Muscle of arm (tissue), 12 donors: Measurements from ENCODE around the gene HSF2BP. TPM values are rescaled to one million over a fixed set of nuclear protein-coding genes. Genes with fewer than 3 reads are reported as not detected.
"Not testable (repeated sequence)": the region's sequence is repeated elsewhere in the genome, so short reads cannot be mapped to it uniquely, and the experiment has no call there.

ENCODE experiments used
- DNase-seq: peaks from one replicate; pipeline ENCODE4 v3.0.0-alpha.2; 2013
- polyA plus RNA-seq, 12 donors: library from polyadenylated mRNA; unstranded; fragments of 120-200 nt; gene quantifications; one replicate each; pipeline ENCODE4 v1.2.1, GENCODE V29; 2013; ENCODE audit not compliant: insufficient read length in 12 of 12

The HSF2BP gene
- polyA plus RNA-seq, 12 donors = 0.20 to 1.5 (median 0.77) TPM; not detected in 2

DNA sequence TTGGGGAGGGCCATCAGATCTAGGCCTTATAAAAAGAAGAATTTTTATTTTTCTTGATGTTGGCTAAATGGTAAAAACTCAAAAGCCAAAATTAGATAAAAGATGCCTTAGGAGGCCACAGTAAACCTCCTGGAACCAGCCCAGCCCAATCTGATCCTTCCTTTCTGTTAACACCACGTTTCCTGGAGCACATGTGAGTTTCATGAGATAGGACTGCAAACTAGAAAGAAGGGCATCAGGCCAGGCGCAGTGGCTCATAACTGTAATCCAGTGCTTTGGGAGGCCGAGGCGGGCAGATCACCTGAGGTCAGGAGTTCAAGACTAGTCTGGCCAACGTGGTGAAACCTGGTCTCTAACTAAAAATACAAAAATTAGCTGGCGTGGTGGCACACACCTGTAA, 6.7 kb downstream of the HSF2BP start:
- DNase-seq = no peak

DNA sequence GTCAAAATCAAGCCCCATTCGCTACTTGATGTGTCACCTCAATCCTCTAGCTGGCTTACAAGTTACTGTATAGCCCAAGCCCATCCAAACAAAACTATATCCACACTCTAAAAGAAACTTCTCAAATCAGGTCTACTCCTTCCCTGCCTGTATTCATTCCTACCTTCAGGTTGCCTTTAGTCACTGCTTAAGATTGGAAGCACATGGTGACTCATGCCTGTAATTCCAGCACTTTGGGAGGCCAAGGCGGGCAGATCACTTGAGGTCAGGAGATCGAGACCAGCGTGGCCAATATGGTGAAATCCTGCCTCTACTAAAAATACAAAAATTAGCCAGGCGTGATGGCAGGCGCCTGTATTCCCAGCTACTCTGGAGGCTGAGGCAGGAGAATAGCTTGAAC, 7.4 kb downstream of the HSF2BP start:
- DNase-seq = not testable (repeated sequence)

DNA sequence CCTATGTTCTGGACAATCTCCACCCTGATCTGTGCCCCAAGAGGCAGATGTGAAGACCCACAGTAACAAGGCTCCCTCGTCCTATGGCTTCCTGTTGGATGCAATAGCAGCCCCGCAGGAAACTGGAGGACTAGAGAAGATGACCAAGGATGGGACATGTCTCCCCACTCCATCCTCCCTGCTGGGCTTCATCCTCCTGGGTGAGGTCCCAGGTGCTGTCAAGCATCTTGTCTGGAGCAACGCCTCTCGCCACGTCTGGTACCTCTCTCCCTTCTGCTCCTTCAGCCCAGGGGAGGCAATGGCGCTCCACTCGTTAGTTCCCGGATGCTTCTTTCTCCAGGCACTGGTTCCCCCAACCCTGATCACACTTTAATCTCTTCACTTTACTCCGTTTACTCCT, 11.1 kb downstream of the HSF2BP start:
- no peak for DNase-seq

DNA sequence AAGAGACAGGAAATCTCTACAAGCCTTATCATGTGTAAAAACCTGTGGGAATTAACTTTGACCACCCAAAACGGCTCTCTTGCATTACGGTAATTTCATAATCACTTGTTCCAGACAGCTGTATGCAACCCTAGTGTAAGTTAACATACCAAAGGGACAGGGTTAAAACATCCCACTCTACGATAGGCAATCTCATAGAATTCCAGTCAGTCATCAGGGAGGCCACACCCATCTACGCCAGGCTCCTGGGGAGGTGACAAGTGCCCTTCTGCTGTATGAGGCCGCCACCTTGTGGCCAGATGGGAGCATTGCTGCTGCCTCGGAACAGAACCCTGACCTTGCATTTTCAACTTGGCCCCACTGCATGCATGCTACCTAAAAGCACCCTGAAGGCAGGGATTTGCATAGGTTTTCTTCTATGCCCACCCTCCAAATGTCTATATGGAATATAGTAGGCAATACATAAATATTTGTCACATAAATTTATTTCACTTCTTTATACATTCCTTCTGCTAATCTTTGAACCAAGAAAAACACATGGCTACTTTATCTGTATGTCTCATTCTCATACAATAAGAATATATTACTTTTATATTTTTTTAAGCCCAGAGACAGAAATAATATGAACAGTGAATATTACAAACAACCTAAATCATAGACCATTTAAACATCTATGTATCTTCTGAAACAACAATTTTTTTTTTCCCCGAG, 12.6 kb downstream of the HSF2BP start:
- peak; percentile 88 for DNase-seq

DNA sequence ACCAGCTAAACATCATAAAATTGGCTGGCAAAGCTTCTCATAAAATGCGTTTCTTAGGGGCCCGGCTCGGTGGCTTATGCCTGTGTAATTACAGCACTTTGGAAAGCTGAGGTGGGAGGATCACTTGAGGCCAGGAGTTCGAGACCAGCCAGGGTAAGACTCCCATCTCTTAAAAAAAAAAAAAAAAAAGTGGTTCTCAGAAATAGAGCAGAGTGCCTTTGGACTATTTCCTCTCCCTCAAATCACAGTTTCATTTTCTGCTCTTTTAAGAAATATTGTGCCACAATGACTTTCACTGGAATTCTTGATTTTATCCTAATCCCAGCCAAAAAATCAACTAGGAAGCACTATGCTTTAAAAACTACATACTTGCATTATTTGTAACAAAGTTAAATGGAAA, 13.3 kb downstream of the HSF2BP start:
- DNase-seq = no peak

DNA sequence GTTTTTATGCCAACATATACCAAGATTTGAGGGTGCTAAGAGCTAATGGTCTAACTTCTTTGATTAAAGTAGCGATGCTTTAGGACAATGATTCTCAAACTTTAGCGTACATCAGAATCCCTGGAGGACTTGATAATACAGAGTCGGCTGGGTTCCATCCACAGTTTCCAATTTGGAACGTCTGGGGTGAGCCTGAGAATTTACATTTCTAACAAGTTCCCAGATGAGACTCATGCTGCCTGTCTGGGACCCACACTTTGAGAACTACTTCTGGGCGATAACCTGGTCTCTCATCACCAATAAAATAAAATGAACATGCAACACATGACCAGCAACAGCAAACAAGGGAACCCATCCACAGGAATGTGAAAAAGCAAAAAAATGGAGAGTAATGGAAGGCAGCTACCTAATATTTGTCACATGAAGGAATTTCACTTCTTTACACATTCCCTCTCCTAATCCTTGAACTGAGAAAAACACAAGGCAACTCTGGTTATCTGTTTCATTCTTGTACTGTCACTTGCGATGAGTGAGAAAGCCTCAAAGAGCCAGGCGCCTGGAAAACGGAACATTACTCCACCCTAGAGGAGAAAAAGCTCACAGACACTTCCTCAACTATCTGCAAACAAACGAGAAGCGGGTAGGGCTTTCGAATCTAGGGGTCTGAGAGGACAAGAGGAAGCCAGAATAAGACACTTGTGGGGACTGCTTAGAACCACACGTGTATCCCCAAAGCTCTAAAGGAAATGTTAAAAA, 14.0 kb downstream of the HSF2BP start:
- peak; percentile 79 for DNase-seq

DNA sequence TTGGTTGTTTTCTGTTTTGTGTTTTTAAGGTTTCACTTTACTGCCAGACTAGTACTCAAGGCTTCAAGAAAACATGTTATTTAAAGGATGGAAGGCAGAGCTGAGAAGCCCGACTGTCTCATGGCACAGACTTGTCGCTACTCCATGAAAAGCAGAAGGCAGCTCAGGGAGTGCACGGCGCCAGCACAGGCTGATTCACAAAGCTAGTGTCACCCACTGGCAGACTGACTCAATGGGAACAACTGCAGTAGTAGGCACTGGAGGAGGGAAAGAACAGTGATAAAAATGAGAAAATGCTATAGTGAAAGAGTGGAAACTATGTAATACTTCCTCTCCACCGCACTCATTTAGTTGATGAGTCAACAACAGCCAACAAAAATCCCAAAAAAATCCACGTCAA, 14.7 kb downstream of the HSF2BP start:
- no peak for DNase-seq

DNA sequence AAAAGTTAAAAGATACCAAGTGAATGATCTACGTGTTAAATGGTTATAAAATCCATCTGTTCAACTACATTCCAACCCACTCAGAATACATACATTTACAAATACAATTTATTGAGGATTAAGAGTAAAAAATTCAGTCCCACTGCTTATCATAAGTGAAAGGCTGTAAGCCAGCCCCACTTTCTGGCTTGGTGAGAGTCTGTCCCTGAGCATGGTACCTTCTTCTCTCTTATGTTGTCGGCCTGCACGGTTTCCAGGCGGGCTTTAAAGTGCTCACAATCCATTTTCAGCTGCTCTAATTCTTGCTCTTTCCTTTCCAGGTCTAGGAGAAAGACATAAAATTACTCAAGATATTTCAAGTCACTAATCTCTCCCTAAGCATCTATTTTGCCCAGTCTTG, 15.2 kb downstream of the HSF2BP start:
- no peak for DNase-seq

DNA sequence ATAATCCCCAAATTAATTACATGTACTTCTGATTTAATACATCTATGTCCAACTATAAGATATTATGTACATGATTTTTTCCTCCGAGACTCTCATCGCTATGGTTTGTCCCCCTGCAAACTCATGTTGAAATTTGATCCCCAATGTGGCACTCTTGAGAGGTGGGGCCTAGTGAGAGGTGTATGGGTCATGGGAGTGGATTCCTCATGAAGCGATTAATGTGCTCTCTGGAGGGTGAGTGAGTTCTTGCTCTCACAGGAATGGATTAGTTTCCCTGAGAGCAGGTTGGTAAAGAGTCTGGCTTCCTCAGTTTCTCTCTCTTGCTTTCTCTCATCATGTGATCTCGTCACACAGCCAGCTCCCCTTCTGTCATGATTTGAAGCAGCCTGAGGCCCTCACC, 16.1 kb downstream of the HSF2BP start:
- DNase-seq = no peak

DNA sequence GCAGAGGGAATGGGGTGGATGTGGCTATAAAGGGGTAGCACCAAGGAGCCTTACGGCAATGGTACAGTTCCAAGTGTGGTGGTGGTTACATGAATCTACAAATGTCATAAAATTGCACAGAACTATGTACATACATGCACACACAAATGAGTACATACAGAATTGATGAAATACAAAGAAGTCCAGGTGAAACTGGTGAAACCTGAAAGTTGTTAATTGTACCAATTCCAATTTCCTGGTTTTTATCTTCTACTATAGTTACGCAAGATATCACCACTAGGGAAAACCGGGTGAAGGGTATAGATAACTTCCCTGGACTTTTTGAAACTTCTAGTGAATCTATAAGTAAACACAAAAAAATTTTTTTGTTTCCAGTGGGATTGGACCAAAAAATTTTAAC, 18.9 kb downstream of the HSF2BP start:
- no peak for DNase-seq

DNA sequence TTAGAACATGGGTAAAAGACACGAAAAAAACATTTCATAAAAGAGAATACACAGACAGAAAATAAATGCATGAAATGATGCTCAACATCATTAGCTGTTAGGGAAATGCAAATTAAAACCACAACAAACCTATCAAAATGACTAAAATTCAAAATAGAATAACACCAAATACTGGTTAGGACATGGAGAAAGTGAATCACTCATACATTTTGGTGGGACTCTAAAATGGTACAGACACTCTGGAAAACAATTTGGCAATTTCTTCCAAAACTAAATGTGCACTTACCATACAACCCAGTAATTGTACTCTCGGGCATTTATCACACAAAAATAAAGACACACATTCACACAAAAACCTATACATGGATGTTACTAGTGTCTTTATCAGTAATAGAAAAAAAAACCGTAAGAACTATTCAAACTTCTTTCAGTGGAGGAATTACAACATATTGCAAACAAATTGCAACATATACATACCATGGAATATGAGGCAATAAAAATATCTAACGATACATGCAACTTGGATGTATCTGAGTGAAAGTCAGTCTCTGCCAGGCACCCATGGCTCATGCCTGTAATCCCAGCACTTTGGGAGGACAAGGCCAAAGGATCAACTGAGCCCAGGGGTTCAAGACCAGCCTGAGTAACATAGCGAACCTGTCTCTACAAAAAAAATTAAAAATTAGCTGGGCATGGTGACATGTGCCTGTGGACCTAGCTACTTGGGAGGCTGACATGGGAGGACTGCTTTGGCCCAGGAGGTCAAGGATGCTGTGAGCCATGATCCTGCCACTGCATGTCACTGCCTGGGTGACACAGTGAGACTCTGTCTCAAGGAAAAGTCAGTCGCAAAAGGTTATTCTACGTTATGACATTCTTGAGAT, 19.6 kb downstream of the HSF2BP start:
- DNase-seq = no peak

DNA sequence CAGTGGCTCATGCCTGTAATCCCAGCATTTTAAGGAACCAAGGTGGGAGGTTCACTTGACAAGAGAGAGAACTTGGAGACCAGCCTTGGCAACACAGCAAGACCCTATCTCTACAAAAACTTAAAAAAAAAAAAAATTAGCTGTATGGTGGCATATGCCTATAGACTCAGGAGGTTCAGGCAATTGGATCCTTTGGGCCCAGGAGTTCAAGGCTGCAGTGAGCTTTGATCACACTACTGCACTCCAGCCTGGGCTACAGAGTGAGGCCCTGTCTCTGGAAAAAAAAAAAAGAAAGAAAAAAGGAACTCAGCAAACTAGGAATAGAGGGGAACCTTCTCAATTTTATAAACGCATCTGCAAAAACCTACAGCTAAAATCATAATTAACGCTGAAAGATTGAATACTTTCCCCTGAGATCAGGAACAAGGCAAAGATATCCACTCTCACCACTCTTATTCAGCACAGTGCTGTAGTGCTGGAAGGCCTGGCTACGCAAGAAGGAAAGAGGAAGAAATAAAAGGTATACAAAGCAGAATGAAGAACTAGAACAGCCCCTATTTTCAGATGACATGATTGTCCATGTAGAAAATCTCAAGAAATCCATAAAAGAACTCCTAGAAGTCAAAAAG, 21.6 kb downstream of the HSF2BP start:
- DNase-seq = no peak

DNA sequence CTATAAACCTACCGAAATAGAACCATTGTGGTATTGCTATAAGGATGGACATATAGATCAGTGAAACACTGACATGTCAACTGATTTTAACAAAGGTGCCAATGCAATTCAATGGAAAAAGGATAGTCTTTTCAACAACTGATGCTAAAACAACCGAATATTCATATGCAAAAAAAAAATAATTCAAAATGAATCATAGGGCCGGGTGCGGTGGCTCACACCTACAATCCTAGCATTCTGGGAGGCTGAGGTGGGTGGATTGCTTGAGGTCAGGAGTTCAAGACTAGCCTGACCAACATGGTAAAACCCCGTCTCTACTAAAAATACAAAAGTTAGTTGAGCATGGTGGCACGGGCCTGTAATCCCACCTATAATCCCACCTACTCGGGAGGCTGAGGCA, 23.9 kb downstream of the HSF2BP start:
- DNase-seq = no peak

DNA sequence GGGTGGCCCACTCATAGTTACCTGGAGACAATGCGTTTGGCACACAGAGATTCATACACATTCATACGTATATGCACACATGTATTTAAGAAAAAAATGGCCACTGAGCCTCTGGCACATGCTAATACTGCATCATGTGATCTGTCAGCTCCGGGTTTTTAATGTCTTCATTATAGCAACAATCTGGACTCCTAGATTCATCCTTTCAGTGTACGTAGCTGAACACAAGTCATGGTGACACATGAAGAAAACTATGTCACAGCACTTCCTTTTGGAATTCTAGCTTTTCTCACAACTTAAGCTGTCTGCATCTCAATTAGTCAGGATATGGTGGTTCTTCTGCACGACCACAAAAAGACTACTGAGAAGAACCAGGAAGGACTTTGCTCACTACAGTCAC, 24.7 kb downstream of the HSF2BP start:
- no peak for DNase-seq

DNA sequence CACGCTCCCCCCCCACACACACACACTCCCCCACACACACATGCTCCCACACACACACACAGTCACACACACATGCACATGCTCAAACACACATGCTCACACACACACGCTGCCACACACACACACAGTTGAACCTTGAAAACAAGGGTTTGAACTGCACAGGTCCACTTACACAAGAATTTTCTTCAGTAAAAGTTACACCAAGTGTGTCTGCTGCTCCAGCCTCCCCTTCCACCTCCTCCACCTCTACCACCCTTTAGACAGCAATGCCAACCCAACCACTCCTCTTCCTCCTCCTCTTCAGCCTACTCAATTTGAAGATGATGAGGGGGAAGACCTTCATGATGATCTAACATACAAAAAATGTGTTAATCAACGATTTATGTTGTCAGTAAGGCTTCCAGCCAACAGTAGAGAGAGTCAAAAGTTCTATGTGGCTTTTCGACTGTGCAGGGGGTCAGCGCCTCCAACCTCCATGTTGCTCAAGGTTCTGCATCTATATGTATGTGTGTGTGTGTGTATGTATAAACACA, 26.8 kb downstream of the HSF2BP start:
- DNase-seq = no peak

DNA sequence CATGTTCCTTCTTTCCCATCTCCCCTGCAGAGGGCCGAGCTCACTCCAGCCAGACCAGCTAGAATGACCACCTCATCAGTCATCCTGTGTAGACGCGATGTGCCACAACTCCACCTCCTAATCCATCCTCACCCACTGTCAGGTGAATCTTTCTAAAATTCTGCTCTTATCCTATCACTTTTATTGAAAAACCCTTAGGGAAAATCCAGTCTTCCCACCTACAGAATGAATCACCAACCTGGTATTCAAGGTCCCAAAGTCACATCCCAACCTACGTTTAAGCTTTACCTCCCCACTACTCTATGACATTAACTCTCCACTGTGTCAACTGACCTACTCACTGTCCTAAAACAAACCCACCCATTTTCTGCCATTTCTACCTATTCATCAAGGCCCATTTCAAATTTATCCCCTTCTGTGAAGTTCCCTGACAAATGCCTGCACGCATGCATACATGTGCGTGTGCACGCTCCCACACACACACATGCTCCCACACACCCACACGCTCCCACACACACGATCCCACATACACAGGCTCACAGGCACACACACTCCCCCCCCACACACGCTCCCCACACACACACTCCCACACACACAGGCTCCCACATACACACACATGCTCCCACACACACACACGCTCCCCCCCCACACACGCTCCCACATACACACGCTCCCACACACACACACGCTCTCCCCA, 27.7 kb downstream of the HSF2BP start:
- no peak for DNase-seq

DNA sequence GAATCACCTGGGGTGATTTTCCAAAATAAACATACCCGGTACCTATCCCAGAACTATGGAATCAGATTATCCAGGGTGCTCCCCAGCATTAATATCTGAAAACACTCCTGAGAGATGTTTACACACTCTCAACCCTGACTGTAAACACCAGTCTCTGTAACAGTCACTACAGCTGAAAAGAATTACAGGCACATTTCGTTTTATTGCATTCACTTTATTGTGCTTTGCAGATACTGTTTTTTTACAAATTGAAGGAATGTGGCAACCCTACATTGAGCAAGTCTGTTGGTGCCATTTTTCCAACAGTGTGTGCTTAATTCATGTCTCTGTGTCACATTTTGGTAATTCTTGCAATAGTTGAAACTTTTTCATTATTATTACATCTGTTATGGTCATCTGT, 31.8 kb downstream of the HSF2BP start:
- DNase-seq = no peak

DNA sequence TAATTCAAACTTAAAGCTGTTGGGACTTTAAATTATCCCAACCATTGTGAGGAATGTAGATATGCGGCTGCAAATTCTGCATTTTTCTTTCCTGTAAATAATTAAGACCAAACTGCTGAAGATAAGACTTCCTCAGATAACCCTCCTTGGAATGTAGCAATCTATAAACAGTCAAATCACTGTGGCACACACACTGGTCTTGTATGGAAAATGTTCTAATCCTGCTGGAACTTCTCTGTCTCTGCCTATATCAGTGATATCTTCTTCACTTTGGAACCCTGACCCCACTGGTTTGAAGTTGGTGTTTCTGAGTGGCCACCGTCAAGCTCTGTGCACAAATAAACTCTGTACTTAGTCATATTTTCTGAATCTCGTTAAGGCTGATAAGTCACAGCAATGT, 32.9 kb downstream of the HSF2BP start:
- DNase-seq = no peak

DNA sequence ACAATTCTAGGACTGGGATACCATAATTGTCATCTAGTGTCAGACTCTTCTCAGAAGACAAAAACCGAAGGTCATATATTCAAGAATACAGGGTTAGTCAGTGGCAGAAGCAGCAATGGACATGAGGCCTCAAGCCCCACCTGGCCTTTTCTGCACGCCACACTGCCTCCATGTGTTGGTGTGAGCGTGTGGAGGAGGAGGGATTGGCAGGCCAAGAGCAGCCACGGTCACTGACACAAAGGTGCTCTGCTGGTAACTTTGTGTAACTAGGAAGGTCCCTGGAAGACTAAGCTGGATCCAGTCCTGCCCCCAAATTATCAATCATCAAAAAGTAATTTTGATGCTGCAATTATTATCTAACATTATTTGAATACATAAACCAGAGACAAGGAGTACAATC, 34.9 kb downstream of the HSF2BP start:
- DNase-seq = no peak

DNA sequence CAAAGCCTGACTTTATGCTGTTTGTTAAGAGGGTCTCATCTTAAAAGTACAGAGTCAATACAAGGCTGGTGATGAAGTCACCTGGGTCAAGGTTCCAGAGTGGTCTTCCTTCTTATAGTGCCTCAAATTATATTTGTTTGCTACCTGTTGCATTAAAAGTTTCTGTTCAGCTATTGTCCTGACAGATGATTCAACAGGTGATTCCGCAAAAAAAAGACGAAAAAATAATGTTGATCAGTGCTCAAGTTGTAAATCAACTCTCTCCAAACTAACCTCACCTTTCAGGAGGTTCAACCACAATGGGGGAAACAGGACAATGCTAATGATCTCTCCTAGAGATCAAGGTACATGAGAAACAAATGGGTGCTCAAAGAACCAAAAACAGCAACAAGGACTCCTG, 35.7 kb downstream of the HSF2BP start:
- no peak for DNase-seq

DNA sequence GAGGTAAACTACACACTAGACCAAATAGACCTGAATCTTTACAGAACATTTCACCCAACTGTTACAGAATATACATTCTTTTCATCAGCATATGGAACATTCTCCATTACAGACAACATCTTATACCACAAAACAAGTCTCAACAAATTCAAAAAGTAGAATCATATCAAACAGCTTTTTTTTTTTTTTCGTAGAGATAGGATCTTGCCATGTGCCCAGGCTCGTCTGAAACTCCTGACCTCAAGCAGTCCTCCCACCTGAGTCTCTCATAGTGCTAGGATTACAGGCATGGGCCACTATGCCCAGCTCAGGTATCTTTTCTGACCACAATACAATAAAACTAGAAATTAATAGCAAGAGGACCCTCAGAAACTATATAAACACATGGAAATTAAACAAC, 36.5 kb downstream of the HSF2BP start:
- no peak for DNase-seq
